NCI-H2196 (cell line): ENCODE results near the gene RECQL5.

Experiments used
- DNase-seq: peaks from one replicate; lab custom pipeline; 2025; ENCODE audit not compliant: unreplicated experiment; lab: John Stamatoyannopoulos, UW

The RECQL5 gene

GRCh38 chr17:75688209-75688825 lies 21.4 kb upstream of the RECQL5 start:
- DNase-seq: no peak

GRCh38 chr17:75685499-75685898 lies 18.5 kb upstream of the RECQL5 start:
- DNase-seq: no peak

- no peak for DNase-seq
These were observed 18.0 kb upstream of the RECQL5 start for GRCh38 chr17:75684924-75685323.

- DNase-seq: no peak
These were observed 17.3 kb upstream of the RECQL5 start for GRCh38 chr17:75684249-75684648.

GRCh38 chr17:75683583-75683982 lies 16.6 kb upstream of the RECQL5 start:
- no peak for DNase-seq

- DNase-seq: no peak
These were observed 14.3 kb upstream of the RECQL5 start for GRCh38 chr17:75681289-75681688.

- DNase-seq: no peak
These were observed 13.5 kb upstream of the RECQL5 start for GRCh38 chr17:75680431-75680830.

GRCh38 chr17:75679706-75680211 lies 12.8 kb upstream of the RECQL5 start:
- peak; percentile 33 for DNase-seq

GRCh38 chr17:75676461-75676860 lies 9.5 kb upstream of the RECQL5 start:
- no peak for DNase-seq

- no peak for DNase-seq
These were observed 6.5 kb upstream of the RECQL5 start for GRCh38 chr17:75673487-75673886.

- no peak for DNase-seq
These were observed 5.1 kb upstream of the RECQL5 start for GRCh38 chr17:75672011-75672410.

- no peak for DNase-seq
These were observed 3.9 kb upstream of the RECQL5 start for GRCh38 chr17:75670868-75671267.

GRCh38 chr17:75668489-75668888 lies 1.5 kb upstream of the RECQL5 start:
- no peak for DNase-seq

GRCh38 chr17:75667825-75668224 lies 871 bp upstream of the RECQL5 start:
- DNase-seq: no peak

GRCh38 chr17:75665981-75666380 lies 973 bp downstream of the RECQL5 start:
- no peak for DNase-seq

GRCh38 chr17:75664099-75664549 lies 2.8 kb downstream of the RECQL5 start:
- DNase-seq: no peak

- DNase-seq: no peak
These were observed 4.4 kb downstream of the RECQL5 start for GRCh38 chr17:75662511-75662910.

GRCh38 chr17:75661531-75661930 lies 5.4 kb downstream of the RECQL5 start:
- no peak for DNase-seq

- no peak for DNase-seq
These were observed 8.7 kb downstream of the RECQL5 start for GRCh38 chr17:75658237-75658636.

GRCh38 chr17:75654176-75654575 lies 12.8 kb downstream of the RECQL5 start:
- no peak for DNase-seq

- peak; percentile 16 for DNase-seq
These were observed 13.9 kb downstream of the RECQL5 start for GRCh38 chr17:75652934-75653549.

GRCh38 chr17:75652341-75652740 lies 14.6 kb downstream of the RECQL5 start:
- no peak for DNase-seq

- no peak for DNase-seq
These were observed 16.1 kb downstream of the RECQL5 start for GRCh38 chr17:75650874-75651273.
